Glomerular visceral epithelial cell (primary cell): Measurements from ENCODE around the gene DYNC1LI1.
"Not testable (repeated sequence)": the region's sequence is repeated elsewhere in the genome, so short reads cannot be mapped to it uniquely, and the experiment has no call there.

Source experiments
- DNase-seq: peaks from one replicate; pipeline ENCODE4 v3.0.0-alpha.2; 2016; ENCODE audit errors: extremely low spot score

DYNC1LI1 gene

GRCh38 chr3:32583708-32584107, 13.1 kb upstream of the DYNC1LI1 start:
- no peak for DNase-seq

GRCh38 chr3:32578669-32579068, 8.0 kb upstream of the DYNC1LI1 start:
- not testable (repeated sequence) for DNase-seq

GRCh38 chr3:32577581-32578556, 7.2 kb upstream of the DYNC1LI1 start:
- no peak for DNase-seq

- no peak for DNase-seq
These were observed 6.5 kb upstream of the DYNC1LI1 start for GRCh38 chr3:32577174-32577573.

- no peak for DNase-seq
These were observed 4.9 kb upstream of the DYNC1LI1 start for GRCh38 chr3:32575451-32576113.

GRCh38 chr3:32571192-32571485, 481 bp upstream of the DYNC1LI1 start:
- DNase-seq = no peak

- DNase-seq = peak; percentile 65
These were observed 878 bp downstream of the DYNC1LI1 start for GRCh38 chr3:32569540-32570420.

DNA sequence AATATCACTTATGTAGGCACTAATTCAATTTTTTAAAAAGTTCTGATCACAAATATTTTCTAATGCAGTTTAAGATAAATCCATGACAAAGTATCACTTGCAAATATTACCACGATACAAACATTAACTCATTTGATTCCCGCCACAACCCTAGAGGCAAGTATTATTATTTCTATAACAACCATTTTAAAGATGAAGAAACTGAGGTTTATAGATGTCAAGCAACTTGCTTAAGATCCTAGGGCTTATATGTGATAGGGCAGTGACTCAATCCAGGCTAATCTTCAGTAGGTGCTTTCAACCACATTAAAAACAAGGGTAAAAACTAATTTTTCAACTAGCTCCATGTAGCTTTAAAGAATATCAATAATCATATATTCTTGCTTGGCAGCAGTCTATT, 1.7 kb downstream of the DYNC1LI1 start:
- DNase-seq = no peak

DNA sequence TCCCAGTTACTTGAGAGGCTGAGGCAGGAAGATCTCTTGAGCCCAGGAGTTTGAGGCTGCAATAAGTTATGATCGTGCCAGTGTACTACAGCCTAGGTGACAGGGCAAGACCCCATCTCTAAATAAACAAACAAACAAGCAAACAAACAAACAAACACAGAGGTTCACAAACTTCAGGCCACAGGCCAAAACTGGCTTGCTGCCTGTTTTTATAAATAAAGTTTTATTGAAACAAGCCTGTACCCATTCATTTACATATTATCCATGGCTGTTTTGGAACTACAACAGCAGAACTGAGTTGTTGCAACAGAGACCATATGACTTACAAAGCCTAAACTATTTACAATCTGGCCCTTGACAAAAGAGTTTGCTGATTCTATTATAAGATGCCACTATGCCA, 6.5 kb downstream of the DYNC1LI1 start:
- DNase-seq = no peak

GRCh38 chr3:32562640-32563039, 8.0 kb downstream of the DYNC1LI1 start:
- DNase-seq = no peak

DNA sequence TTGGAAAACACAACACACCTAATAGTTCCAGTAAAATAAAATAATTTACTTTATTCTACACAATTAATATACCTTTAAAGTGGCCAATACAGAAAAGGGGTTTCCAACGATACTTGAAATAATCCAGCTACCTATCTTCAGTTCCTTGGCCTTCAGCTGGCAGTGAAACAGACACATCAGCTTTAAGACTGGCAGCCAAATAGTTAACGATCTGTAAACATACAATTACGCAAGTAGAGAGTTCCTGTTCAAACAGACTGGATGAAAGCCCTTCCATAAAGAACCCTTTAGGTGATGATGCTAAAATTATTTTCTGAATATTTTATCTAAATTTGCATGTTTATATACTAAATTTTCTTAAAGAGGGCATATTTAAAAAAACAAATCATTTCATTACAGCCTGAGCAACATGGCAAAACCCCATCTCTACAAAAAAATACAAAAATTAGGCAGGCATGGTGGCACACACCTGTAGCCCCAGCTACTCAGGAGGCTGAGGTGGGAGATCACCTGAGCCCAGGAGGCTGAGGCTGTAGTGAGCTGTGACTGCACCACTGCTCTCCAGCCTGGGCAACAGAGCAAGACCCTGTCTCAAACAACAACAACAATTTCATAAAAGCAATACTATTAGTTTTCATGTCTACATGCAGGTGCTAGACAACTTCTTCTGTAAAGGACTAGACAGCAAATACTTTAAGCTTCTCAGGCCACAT, 12.9 kb downstream of the DYNC1LI1 start:
- no peak for DNase-seq

DNA sequence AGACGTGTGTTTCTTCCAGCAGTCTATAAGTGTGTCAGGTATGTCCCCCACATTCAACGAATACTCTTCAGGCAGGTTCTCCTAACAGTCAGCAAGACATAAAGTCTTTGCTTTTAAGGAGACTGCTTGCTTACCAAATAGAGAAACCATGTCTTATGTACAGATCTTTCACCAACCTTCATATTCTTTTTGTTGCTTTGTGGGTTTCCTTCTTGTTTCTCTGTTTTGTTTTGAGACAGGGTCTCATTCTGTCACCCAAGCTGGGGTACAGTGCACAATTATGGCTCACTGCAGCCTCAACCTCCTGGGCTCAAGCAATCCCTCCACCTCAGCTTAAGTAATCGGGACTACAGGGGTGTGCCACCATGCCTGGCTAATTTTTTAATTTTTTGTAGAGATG, 14.3 kb downstream of the DYNC1LI1 start:
- DNase-seq = no peak

DNA sequence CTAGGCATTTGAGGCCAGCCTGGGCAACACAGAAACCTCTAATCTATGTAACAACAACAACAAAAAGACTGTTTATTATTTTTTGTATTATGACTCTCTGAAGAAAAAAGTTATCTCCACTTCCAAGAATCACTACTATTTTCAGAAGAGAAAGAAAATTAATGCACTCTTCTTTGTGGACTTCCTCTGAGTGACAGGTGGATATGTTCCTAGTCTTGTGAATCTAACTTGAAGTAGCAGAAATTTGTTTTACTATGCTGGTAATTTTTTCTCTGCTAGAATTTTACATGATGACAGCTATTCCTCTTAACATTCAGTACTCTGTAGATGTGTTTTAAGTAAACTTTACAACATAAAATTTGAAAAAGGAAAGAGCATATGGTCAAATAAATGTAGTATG, 16.7 kb downstream of the DYNC1LI1 start:
- no peak for DNase-seq

DNA sequence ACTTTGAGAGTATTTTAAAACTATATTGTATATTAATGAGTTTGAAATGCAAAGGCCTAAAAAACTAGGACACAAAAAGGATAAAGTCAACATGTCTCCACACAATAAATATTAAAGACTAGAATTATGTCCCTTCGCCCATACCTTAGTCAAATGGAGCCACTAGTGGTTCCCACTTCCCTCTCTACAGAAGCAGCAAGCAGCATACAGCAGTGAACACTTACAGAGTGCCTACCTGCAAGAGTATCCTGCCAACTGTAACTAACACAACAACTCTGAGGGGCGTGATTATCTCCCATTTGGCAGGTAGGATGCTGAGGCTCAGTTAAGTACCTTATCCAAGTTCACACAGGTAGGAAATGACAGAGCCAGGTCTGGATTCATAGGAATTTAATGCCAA, 17.2 kb downstream of the DYNC1LI1 start:
- DNase-seq = no peak

DNA sequence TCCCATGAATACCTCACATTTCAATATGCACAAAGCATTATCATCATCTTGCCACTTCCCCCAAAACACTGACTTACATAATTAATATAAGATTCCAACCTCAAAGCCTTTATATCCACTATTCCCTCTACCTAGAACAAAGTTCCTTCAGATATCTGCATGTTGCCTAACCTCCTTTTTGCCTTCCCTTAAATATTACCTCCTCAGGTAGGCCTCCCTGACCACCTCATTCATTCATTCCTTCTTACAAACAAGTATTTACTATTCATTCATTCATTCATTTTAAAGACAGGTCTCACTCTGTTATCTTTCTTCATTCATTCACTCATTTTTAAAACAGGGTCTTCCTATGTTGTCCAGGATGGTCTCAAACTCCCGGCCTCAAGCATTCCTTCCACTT, 18.6 kb downstream of the DYNC1LI1 start:
- no peak for DNase-seq

DNA sequence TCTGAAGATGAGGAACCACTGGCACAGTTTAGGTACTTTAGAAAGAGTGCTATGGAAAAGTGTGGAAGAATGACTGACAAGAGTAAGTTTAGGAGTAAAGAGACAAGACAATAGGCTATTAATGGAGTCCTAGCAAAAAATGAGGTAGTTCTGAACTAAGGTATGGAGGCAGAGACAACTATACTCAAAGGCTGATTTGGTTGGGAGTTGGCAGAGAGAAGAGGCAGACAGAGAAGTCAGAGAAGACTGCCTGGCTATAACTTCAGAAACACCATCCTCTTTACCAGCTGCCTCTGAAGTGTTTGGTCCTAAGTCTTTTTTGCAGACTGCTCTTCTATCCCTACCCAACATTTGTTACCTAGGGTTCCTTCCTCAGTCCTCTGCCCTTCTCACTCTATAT, 19.2 kb downstream of the DYNC1LI1 start:
- no peak for DNase-seq

- DNase-seq = peak; percentile 35
These were observed 19.6 kb downstream of the DYNC1LI1 start for GRCh38 chr3:32551087-32551486.

GRCh38 chr3:32545305-32545704, 25.4 kb downstream of the DYNC1LI1 start:
- DNase-seq = no peak

- DNase-seq = no peak
These were observed 25.8 kb downstream of the DYNC1LI1 start for GRCh38 chr3:32544894-32545293.

DNA sequence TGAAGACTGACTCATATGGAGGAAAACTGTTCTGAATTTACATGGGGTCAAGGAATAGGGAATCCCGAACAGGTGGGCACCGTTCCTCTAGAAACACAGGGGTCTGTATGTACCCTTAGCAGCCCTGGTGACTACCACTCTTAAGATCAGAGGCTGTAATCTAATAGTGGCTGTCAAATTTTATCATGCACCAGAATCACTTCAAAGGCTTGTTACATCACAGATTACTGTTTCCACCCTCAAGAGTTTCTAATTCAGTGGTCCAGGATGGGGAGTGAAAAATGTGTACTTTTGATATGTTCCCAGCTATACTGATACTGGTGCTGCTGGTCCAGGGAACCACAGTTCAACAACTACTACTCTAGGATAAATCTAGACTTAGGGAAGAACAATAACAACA, 27.9 kb downstream of the DYNC1LI1 start:
- DNase-seq = no peak

DNA sequence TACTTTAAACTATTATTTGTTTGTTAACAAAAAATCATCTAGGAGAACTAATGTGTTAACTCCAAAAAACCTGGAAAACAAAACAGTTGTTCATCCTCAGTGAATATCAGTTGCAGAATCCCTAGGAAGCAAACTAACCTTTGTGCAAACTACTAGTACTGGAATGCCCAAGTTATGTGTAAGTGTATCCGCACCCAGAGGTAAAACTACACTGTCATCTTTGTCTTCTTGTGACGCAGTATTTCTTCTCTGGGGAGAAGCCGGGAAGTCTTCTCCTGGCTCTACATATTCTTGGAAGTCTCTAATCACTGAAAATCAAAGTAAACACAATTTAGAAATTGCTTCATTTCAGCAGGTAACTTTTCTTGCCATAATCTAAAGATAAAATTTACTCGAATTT, 29.8 kb downstream of the DYNC1LI1 start:
- no peak for DNase-seq

DNA sequence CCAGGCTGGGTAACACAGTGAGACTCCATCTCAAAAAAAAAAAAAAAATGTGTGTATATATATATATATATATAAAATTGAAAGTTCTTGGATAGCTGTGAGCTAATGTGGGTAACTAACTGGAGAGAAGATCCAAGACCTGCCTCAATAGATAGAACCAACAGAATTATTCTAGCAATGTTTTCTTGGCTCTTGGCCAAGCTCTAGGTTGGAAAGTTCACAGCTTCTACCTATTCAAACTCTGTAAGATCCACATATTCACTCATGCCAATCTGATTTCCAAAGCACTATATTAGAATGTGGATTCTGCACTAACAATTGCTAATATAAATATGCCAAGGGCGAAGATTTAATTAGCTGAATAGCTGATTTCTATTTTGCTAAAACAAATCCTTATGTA, 38.2 kb downstream of the DYNC1LI1 start:
- DNase-seq = no peak
